HEK293 (cell line): ENCODE data around the gene C2.

Experiments
- GLI4 ChIP-seq: fragments of 450-650 bp; formaldehyde crosslinking; IDR thresholded peaks from 2 replicates; pipeline ENCODE4 v1.5.1; 2016; ENCODE audit warnings: missing biosample characterization, missing genetic modification characterization
- HOXA7 ChIP-seq: sonication (generic); formaldehyde crosslinking; IDR thresholded peaks from 2 replicates; pipeline ENCODE4 v1.8.1; 2022; ENCODE audit warnings: missing genetic modification reagents, borderline replicate concordance
- KLF8 ChIP-seq: fragments of 450-650 bp; formaldehyde crosslinking; IDR thresholded peaks from 2 replicates; pipeline ENCODE4 v1.5.1; 2016; ENCODE audit warnings: missing biosample characterization, missing genetic modification characterization
- MEIS1 ChIP-seq: sonication (generic); formaldehyde crosslinking; IDR thresholded peaks from 2 replicates; pipeline ENCODE4 v1.8.1; 2022; ENCODE audit warnings: missing genetic modification reagents, mild to moderate bottlenecking, borderline replicate concordance
- MZF1 ChIP-seq: fragments of 450-650 bp; formaldehyde crosslinking; IDR thresholded peaks from 2 replicates; pipeline ENCODE4 v1.5.1; 2017; ENCODE audit warnings: missing biosample characterization, missing genetic modification characterization, borderline replicate concordance
- PRDM1 ChIP-seq: fragments of 450-650 bp; formaldehyde crosslinking; IDR thresholded peaks from 2 replicates; pipeline ENCODE4; 2016; ENCODE audit warnings: missing biosample characterization, missing genetic modification characterization
- SCRT1 ChIP-seq: fragments of 450-650 bp; formaldehyde crosslinking; IDR thresholded peaks from 2 replicates; pipeline ENCODE4 v1.5.1; 2016; ENCODE audit warnings: missing biosample characterization, missing genetic modification characterization, borderline replicate concordance
- SP2 ChIP-seq: fragments of 450-650 bp; formaldehyde crosslinking; IDR thresholded peaks from 2 replicates; pipeline ENCODE4 v1.5.1; 2016; ENCODE audit warnings: missing biosample characterization, missing genetic modification characterization
- TRIM28 ChIP-seq: IDR thresholded peaks from 2 replicates; pipeline ENCODE4 v1.6.1; 2011; ENCODE audit warnings: low read length, control low read depth, borderline replicate concordance
- ZBTB49 ChIP-seq: fragments of 450-650 bp; formaldehyde crosslinking; IDR thresholded peaks from 2 replicates; pipeline ENCODE4 v1.5.1; 2016; ENCODE audit warnings: missing biosample characterization, missing genetic modification characterization, low read depth
- ZEB2 ChIP-seq: fragments of 450-650 bp; formaldehyde crosslinking; IDR thresholded peaks from 2 replicates; pipeline ENCODE4 v1.5.1; 2016; ENCODE audit warnings: missing biosample characterization, missing genetic modification characterization
- ZNF138 ChIP-seq: fragments of 450-650 bp; formaldehyde crosslinking; IDR thresholded peaks from 2 replicates; pipeline ENCODE4 v1.5.1; 2016; ENCODE audit warnings: missing biosample characterization, missing genetic modification characterization, borderline replicate concordance
- ZNF155 ChIP-seq: fragments of 450-650 bp; formaldehyde crosslinking; IDR thresholded peaks from 2 replicates; pipeline ENCODE4 v1.5.1; 2016; ENCODE audit warnings: missing biosample characterization, missing genetic modification characterization
- ZNF19 ChIP-seq: fragments of 450-650 bp; formaldehyde crosslinking; IDR thresholded peaks from 2 replicates; pipeline ENCODE4; 2016; ENCODE audit warnings: missing biosample characterization, missing genetic modification characterization, low read depth
- ZNF202 ChIP-seq: fragments of 450-650 bp; formaldehyde crosslinking; IDR thresholded peaks from 2 replicates; pipeline ENCODE4 v1.5.1; 2016; ENCODE audit warnings: missing biosample characterization, missing genetic modification characterization, borderline replicate concordance
- ZNF211 ChIP-seq: fragments of 450-650 bp; formaldehyde crosslinking; IDR thresholded peaks from 2 replicates; pipeline ENCODE4 v1.5.1; 2016; ENCODE audit warnings: low read depth, missing biosample characterization, missing genetic modification characterization
- ZNF221 ChIP-seq: fragments of 450-650 bp; formaldehyde crosslinking; IDR thresholded peaks from 2 replicates; pipeline ENCODE4 v1.5.1; 2017; ENCODE audit warnings: missing biosample characterization, missing genetic modification characterization, borderline replicate concordance
- ZNF426 ChIP-seq: fragments of 450-650 bp; formaldehyde crosslinking; IDR thresholded peaks from 2 replicates; pipeline ENCODE4 v1.5.1; 2017; ENCODE audit warnings: missing biosample characterization, missing genetic modification characterization, mild to moderate bottlenecking, inconsistent platforms, moderate library complexity
- ZNF48 ChIP-seq: fragments of 450-650 bp; formaldehyde crosslinking; IDR thresholded peaks from 2 replicates; pipeline ENCODE4 v1.5.1; 2016; ENCODE audit warnings: missing biosample characterization, missing genetic modification characterization
- ZNF510 ChIP-seq: fragments of 450-650 bp; formaldehyde crosslinking; IDR thresholded peaks from 2 replicates; pipeline ENCODE4 v1.5.1; 2018; ENCODE audit warnings: mild to moderate bottlenecking, missing genetic modification characterization, missing biosample characterization; ENCODE audit not compliant: insufficient replicate concordance
- ZNF555 ChIP-seq: fragments of 450-650 bp; formaldehyde crosslinking; conservative IDR thresholded peaks from 2 replicates; pipeline ENCODE4 v1.5.1; 2017; ENCODE audit warnings: missing biosample characterization, mild to moderate bottlenecking, missing genetic modification characterization, inconsistent platforms
- ZNF580 ChIP-seq: fragments of 450-650 bp; formaldehyde crosslinking; IDR thresholded peaks from 2 replicates; pipeline ENCODE4 v1.5.1; 2016; ENCODE audit warnings: missing biosample characterization, missing genetic modification characterization
- ZNF645 ChIP-seq: fragments of 450-650 bp; formaldehyde crosslinking; IDR thresholded peaks from 2 replicates; pipeline ENCODE4; 2016; ENCODE audit warnings: missing biosample characterization, missing genetic modification characterization
- ZNF660 ChIP-seq: fragments of 450-650 bp; IDR thresholded peaks from 2 replicates; pipeline ENCODE4 v1.5.1; 2018; ENCODE audit warnings: missing biosample characterization, mild to moderate bottlenecking, missing genetic modification characterization
- ZNF792 ChIP-seq: fragments of 450-650 bp; formaldehyde crosslinking; IDR thresholded peaks from 2 replicates; pipeline ENCODE4 v1.5.1; 2016; ENCODE audit warnings: missing biosample characterization, missing genetic modification characterization
- ZNF843 ChIP-seq: fragments of 450-650 bp; formaldehyde crosslinking; IDR thresholded peaks from 2 replicates; pipeline ENCODE4 v1.5.1; 2016; ENCODE audit warnings: missing biosample characterization, missing genetic modification characterization
- ZSCAN16 ChIP-seq: fragments of 450-650 bp; formaldehyde crosslinking; IDR thresholded peaks from 2 replicates; pipeline ENCODE4 v1.5.1; 2016; ENCODE audit warnings: missing biosample characterization, missing genetic modification characterization
- ZSCAN23 ChIP-seq: fragments of 450-650 bp; formaldehyde crosslinking; IDR thresholded peaks from 2 replicates; pipeline ENCODE4 v1.5.1; 2016; ENCODE audit warnings: missing biosample characterization, missing genetic modification characterization
- TF ChIP-seq, protein P1 (sequence below): fragments of 450-650 bp; formaldehyde crosslinking; IDR thresholded peaks from 2 replicates; pipeline ENCODE4 v1.5.1; 2016; ENCODE audit warnings: missing biosample characterization, missing genetic modification characterization
- TF ChIP-seq, protein P2 (sequence below): IDR thresholded peaks from 2 replicates; pipeline ENCODE4 v1.6.1; 2011; ENCODE audit warnings: mild to moderate bottlenecking, low read depth, low read length, borderline replicate concordance
- TF ChIP-seq, protein P3 (sequence below): fragments of 450-650 bp; formaldehyde crosslinking; IDR thresholded peaks from 2 replicates; pipeline ENCODE4 v1.5.1; 2017; ENCODE audit warnings: missing biosample characterization, missing genetic modification characterization
- TF ChIP-seq, protein P4 (sequence below): fragments of 450-650 bp; formaldehyde crosslinking; IDR thresholded peaks from 2 replicates; pipeline ENCODE4 v1.5.1; 2016; ENCODE audit warnings: missing biosample characterization, missing genetic modification characterization, low read depth

Gene C2

GRCh38 chr6:31901953-31902643 lies 25.4 kb upstream of the C2 start, which contains the start of gene ZBTB12 (continued):
- TF ChIP-seq, protein P1, sequence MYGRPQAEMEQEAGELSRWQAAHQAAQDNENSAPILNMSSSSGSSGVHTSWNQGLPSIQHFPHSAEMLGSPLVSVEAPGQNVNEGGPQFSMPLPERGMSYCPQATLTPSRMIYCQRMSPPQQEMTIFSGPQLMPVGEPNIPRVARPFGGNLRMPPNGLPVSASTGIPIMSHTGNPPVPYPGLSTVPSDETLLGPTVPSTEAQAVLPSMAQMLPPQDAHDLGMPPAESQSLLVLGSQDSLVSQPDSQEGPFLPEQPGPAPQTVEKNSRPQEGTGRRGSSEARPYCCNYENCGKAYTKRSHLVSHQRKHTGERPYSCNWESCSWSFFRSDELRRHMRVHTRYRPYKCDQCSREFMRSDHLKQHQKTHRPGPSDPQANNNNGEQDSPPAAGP (tag by site-specific recombination): 0 out of 2 replicates have a peak, but pooled peaks have one; percentile 25
- no peak; the same call in 1 of the 2 replicates for TF ChIP-seq MZF1 (tag by site-specific recombination)
- TF ChIP-seq ZEB2 (tag by site-specific recombination): peak; percentile 56; the same call in 1 of the 2 replicates
- TF ChIP-seq ZNF555 (tag by site-specific recombination): no peak
- TF ChIP-seq ZNF645 (tag by site-specific recombination): no peak
- TF ChIP-seq SP2: peak; percentile 62
- TF ChIP-seq, protein P2, sequence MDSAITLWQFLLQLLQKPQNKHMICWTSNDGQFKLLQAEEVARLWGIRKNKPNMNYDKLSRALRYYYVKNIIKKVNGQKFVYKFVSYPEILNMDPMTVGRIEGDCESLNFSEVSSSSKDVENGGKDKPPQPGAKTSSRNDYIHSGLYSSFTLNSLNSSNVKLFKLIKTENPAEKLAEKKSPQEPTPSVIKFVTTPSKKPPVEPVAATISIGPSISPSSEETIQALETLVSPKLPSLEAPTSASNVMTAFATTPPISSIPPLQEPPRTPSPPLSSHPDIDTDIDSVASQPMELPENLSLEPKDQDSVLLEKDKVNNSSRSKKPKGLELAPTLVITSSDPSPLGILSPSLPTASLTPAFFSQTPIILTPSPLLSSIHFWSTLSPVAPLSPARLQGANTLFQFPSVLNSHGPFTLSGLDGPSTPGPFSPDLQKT: no peak
- no peak for TF ChIP-seq GLI4 (tag by site-specific recombination)
- no peak for TF ChIP-seq ZNF580 (tag by site-specific recombination)
- TF ChIP-seq ZNF138 (tag by site-specific recombination): no peak
- no peak for TF ChIP-seq ZNF221
- TF ChIP-seq ZNF155 (tag by site-specific recombination): no peak
- no peak for TF ChIP-seq ZNF426 (tag by site-specific recombination)
- TF ChIP-seq ZSCAN16 (tag by site-specific recombination): no peak
- no peak for TF ChIP-seq ZNF510
- TF ChIP-seq KLF8 (tag by site-specific recombination): peak; percentile 55
- peak; percentile 88 for TF ChIP-seq ZNF660 (tag by site-specific recombination)
- no peak for TF ChIP-seq ZSCAN23 (tag by site-specific recombination)
- TF ChIP-seq ZNF202 (tag by site-specific recombination): no peak
- TF ChIP-seq ZNF792 (tag by site-specific recombination): no peak
- 0 out of 2 replicates have a peak, but pooled peaks have one; percentile 11 for TF ChIP-seq ZNF843
- TF ChIP-seq ZNF19 (tag by site-specific recombination): no peak
- TF ChIP-seq, protein P3, sequence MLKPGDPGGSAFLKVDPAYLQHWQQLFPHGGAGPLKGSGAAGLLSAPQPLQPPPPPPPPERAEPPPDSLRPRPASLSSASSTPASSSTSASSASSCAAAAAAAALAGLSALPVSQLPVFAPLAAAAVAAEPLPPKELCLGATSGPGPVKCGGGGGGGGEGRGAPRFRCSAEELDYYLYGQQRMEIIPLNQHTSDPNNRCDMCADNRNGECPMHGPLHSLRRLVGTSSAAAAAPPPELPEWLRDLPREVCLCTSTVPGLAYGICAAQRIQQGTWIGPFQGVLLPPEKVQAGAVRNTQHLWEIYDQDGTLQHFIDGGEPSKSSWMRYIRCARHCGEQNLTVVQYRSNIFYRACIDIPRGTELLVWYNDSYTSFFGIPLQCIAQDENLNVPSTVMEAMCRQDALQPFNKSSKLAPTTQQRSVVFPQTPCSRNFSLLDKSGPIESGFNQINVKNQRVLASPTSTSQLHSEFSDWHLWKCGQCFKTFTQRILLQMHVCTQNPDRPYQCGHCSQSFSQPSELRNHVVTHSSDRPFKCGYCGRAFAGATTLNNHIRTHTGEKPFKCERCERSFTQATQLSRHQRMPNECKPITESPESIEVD: no peak
- no peak for TF ChIP-seq TRIM28
- TF ChIP-seq MEIS1 (CRISPR knock-in tag): no peak
- no peak for TF ChIP-seq SCRT1 (tag by site-specific recombination)
- TF ChIP-seq ZNF48: no peak
- TF ChIP-seq ZBTB49: no peak
- TF ChIP-seq, protein P4, sequence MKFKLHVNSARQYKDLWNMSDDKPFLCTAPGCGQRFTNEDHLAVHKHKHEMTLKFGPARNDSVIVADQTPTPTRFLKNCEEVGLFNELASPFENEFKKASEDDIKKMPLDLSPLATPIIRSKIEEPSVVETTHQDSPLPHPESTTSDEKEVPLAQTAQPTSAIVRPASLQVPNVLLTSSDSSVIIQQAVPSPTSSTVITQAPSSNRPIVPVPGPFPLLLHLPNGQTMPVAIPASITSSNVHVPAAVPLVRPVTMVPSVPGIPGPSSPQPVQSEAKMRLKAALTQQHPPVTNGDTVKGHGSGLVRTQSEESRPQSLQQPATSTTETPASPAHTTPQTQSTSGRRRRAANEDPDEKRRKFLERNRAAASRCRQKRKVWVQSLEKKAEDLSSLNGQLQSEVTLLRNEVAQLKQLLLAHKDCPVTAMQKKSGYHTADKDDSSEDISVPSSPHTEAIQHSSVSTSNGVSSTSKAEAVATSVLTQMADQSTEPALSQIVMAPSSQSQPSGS (tag by site-specific recombination): no peak
- TF ChIP-seq PRDM1 (tag by site-specific recombination): no peak
- TF ChIP-seq HOXA7 (CRISPR knock-in tag): no peak
- TF ChIP-seq ZNF211 (tag by site-specific recombination): no peak
